Activated B cell treated with CpG ODN at 0.5 μM for 24 hours (primary cell): ENCODE data around the gene HINT3. TPM values are rescaled to one million over a fixed set of nuclear protein-coding genes. Genes with fewer than 3 reads are reported as not detected.

ENCODE experiments used
- ATAC-seq: fragments of 200-7000 bp; cut with Tn5 transposase; one replicate; pipeline ENCODE4 v1.10.0; 2021; ENCODE audit warnings: low read depth, mild to moderate bottlenecking, moderate library complexity
- CTCF ChIA-PET: fragments of 350-600 bp; sonication (Branson Sonifier 250); formaldehyde crosslinking; loops from one replicate; lab custom pipeline; 2021; ENCODE audit warnings: antibody characterized with exemption; lab: Charles Lee
- POLR2A ChIA-PET: fragments of 350-600 bp; sonication (Branson Sonifier 250); formaldehyde crosslinking; loops from one replicate; lab custom pipeline; 2021; ENCODE audit warnings: antibody characterized with exemption; lab: Charles Lee
- DNase-seq: peaks from one replicate; pipeline ENCODE4 v3.0.0; 2022
- H3K27ac Mint-ChIP-seq: one replicate; pipeline ENCODE4 v1.8.0; 2020; ENCODE audit warnings: mixed read lengths
- H3K27me3 Mint-ChIP-seq: one replicate; pipeline ENCODE4 v1.8.0; 2021; ENCODE audit warnings: mixed read lengths
- H3K36me3 Mint-ChIP-seq: one replicate; pipeline ENCODE4 v1.8.0; 2021; ENCODE audit warnings: low read depth, mixed read lengths
- H3K4me1 Mint-ChIP-seq: one replicate; pipeline ENCODE4 v1.8.0; 2021; ENCODE audit warnings: mixed read lengths
- H3K4me3 Mint-ChIP-seq: one replicate; pipeline ENCODE4 v1.8.0; 2020; ENCODE audit warnings: mild to moderate bottlenecking, mixed read lengths
- H3K9me3 Mint-ChIP-seq: one replicate; pipeline ENCODE4 v1.8.0; 2020; ENCODE audit warnings: mixed read lengths
- intact Hi-C: fragments of 100-400 bp; cut with micrococcal nuclease; formaldehyde crosslinking; loops from one replicate; pipeline ENCODE4 v1.15.1; 2024
- total RNA-seq: library from RNA; stranded (reverse); gene quantifications from 2 replicates; pipeline ENCODE4 v1.2.3, GENCODE V29; 2022
- TF ChIP-seq, protein P1 (sequence below): fragments of 200-600 bp; IDR thresholded peaks from one replicate; pipeline ENCODE4 v1.8.0; 2022; ENCODE audit warnings: antibody characterized with exemption, mild to moderate bottlenecking

Gene HINT3
- total RNA-seq, 1 donor from 2014 or later, result 11.1 TPM

DNA sequence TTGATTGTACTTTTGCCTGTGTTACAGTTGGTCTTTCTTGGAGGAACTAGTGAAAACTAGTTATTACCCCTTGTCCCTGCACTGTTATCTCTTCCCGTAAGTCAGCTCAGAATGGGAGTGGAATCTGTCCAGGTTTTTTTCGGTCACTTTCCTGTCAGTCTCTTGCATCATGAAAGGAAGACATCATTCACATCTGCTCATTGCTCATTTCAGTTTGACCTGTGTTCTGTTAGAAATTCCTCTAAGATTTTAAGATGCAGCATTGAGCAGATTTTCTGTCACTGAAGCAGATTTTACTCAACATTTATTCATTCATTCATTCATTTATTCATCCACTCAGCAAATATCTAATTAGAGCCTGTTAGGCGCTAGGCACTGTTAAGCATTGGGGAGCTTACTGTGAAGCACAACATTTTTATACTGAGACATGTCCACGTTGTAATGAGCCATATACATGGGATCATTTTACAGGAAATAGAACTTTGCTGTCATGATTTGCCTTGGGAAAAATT is 33.1 kb upstream of the HINT3 start:
- no peak overlapping the region for H3K4me3 Mint-ChIP-seq
- POLR2A ChIA-PET, result no interaction called here
- no peaks in the 10 kb centered on the region for H3K27me3 Mint-ChIP-seq
- peaks cover 55% of the 10 kb centered on the region for H3K36me3 Mint-ChIP-seq
- no peaks in the 10 kb centered on the region for H3K9me3 Mint-ChIP-seq
- TF ChIP-seq, protein P1, sequence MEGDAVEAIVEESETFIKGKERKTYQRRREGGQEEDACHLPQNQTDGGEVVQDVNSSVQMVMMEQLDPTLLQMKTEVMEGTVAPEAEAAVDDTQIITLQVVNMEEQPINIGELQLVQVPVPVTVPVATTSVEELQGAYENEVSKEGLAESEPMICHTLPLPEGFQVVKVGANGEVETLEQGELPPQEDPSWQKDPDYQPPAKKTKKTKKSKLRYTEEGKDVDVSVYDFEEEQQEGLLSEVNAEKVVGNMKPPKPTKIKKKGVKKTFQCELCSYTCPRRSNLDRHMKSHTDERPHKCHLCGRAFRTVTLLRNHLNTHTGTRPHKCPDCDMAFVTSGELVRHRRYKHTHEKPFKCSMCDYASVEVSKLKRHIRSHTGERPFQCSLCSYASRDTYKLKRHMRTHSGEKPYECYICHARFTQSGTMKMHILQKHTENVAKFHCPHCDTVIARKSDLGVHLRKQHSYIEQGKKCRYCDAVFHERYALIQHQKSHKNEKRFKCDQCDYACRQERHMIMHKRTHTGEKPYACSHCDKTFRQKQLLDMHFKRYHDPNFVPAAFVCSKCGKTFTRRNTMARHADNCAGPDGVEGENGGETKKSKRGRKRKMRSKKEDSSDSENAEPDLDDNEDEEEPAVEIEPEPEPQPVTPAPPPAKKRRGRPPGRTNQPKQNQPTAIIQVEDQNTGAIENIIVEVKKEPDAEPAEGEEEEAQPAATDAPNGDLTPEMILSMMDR, result no peak
- peaks cover 26% of the 10 kb centered on the region for H3K4me1 Mint-ChIP-seq
- CTCF ChIA-PET, result interaction anchor here (1.7 kb wide), 1 partner anchor 33 kb away, joined by 6 read pairs; the partner anchor contains the start of gene HINT3
- DNase-seq, result no peak
- intact Hi-C loops, result no loop called here
- no peak for ATAC-seq
- H3K27ac Mint-ChIP-seq, result no peak overlapping the region

DNA sequence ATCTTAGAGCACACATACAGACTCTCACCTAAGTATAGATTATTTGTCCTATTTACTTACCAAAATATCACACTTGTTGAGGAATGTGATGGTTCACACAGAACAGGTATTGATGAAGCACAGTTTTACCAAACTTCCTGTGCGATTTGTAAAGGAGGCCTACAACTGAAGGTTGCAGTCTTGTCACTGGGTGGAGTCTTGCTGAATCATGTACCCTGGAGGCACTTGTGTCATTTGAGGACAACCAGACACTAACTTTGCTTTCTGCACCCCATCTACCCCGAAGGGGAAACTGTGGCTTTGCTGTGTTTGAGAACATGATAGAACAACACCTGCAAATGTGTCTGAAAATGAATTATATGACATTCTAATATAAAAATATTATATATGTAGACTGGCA is 32.4 kb upstream of the HINT3 start:
- ChIA-PET CTCF (interaction anchor here (1.7 kb wide), 1 partner anchor 32 kb away, joined by 6 read pairs; the partner anchor contains the start of gene HINT3), POLR2A (no interaction called here)
- Mint-ChIP-seq H3K36me3 (peaks cover 61% of the 10 kb centered on the region), H3K9me3 (no peaks in the 10 kb centered on the region), H3K27ac (no peak overlapping the region), H3K4me1 (peaks cover 19% of the 10 kb centered on the region), H3K4me3 (no peak overlapping the region), H3K27me3 (no peaks in the 10 kb centered on the region)
- ATAC-seq (no peak), DNase-seq (no peak)
- intact Hi-C loops, result no loop called here
- TF ChIP-seq, protein P1, result no peak

GRCh38 chr6:125924697-125925358 is 31.7 kb upstream of the HINT3 start:
- no peak overlapping the region for H3K4me3 Mint-ChIP-seq
- no peaks in the 10 kb centered on the region for H3K27me3 Mint-ChIP-seq
- no peaks in the 10 kb centered on the region for H3K9me3 Mint-ChIP-seq
- DNase-seq, result no peak
- peaks cover 61% of the 10 kb centered on the region for H3K36me3 Mint-ChIP-seq
- ATAC-seq, result no peak
- no peak overlapping the region for H3K27ac Mint-ChIP-seq
- H3K4me1 Mint-ChIP-seq, result peaks cover 14% of the 10 kb centered on the region
- ChIA-PET CTCF (interaction anchor here (1.7 kb wide), 1 partner anchor 32 kb away, joined by 6 read pairs; the partner anchor contains the start of gene HINT3), POLR2A (no interaction called here)
- TF ChIP-seq, protein P1, result no peak
- intact Hi-C loops, result no loop called here

DNA sequence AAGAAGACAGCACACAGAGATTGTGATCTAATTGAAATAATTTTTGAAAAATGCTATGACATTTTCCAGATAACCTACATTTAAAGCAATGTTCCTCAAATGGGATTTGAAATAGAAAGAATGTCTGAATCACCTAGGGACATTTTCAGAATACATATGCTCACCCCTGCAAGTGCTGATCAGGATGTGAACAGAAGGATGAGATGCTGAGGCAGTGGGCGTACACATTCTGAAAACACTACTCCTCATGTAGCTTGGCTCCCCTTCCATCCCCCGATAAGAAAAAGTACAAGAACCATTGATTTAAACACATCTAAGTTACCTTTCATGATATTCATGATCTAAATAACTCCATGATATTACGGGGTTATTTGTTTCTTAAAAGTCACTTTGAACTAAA is 29.9 kb upstream of the HINT3 start:
- no peak for DNase-seq
- CTCF ChIA-PET, result no interaction called here
- Mint-ChIP-seq H3K9me3 (no peaks in the 10 kb centered on the region), H3K4me1 (peaks cover 7% of the 10 kb centered on the region), H3K36me3 (peaks cover 68% of the 10 kb centered on the region), H3K4me3 (no peak overlapping the region), H3K27me3 (no peaks in the 10 kb centered on the region), H3K27ac (no peak overlapping the region)
- ATAC-seq, result no peak
- POLR2A ChIA-PET, result no interaction called here
- intact Hi-C loops, result no loop called here
- TF ChIP-seq, protein P1, result no peak

DNA sequence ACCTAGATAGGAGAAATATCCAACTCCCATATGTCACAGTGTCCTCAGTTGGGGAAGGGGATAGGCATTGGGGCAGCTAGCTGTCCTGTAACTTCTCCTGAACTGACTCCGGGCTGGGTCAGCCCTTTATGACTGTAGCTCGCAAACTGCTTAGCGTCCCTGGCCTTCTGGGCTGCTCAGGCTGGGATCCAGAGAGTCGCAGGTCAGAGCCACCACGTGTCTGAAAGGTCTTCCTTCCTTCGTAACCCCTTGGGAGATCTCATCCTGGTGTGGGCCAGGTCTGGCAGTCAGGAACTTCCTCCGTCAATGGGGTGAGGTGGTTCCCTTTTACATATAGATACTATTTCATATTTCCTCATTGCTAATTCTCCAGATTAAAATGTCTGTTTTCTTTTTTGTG is 28.8 kb upstream of the HINT3 start:
- TF ChIP-seq, protein P1, result no peak
- no peaks in the 10 kb centered on the region for H3K9me3 Mint-ChIP-seq
- H3K4me3 Mint-ChIP-seq, result no peak overlapping the region
- ChIA-PET POLR2A (no interaction called here), CTCF (no interaction called here)
- no peaks in the 10 kb centered on the region for H3K27me3 Mint-ChIP-seq
- H3K36me3 Mint-ChIP-seq, result peaks cover 61% of the 10 kb centered on the region
- H3K27ac Mint-ChIP-seq, result no peak overlapping the region
- intact Hi-C loops, result no loop called here
- H3K4me1 Mint-ChIP-seq, result peaks cover 7% of the 10 kb centered on the region
- DNase-seq (no peak), ATAC-seq (no peak)
